ENCODE data around the gene IKBIP. TPM values are rescaled to one million over a fixed set of nuclear protein-coding genes. Genes with fewer than 3 reads are reported as not detected.

Gene IKBIP
- total and polyA plus RNA-seq, 9 of the 15 experiments (the other 6 are each of a cell fraction or from before 2014, with no cell fraction given) = 3.3 to 19.5 (median 14.9) TPM

DNA sequence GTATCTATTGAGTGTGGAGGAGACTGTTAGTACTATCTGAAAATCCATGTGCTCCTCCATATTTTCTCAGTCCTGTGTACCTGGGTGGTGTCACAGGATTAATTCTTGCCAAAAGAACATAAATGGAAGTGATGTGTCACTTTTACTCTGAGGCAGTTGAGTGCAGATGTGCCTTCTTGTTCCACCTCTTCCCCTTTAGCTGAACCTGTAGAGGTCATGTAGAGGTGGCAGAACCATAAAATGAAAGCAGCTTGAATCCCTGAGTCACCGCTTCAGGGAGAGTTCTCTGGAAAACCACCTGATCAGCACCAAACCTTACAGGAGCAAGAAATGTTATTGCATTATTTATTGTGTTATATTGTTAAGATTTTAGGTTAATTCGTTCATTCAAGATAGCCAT, 65.8 kb downstream of the IKBIP start (continued):
- TF ChIP-seq, protein P1, sequence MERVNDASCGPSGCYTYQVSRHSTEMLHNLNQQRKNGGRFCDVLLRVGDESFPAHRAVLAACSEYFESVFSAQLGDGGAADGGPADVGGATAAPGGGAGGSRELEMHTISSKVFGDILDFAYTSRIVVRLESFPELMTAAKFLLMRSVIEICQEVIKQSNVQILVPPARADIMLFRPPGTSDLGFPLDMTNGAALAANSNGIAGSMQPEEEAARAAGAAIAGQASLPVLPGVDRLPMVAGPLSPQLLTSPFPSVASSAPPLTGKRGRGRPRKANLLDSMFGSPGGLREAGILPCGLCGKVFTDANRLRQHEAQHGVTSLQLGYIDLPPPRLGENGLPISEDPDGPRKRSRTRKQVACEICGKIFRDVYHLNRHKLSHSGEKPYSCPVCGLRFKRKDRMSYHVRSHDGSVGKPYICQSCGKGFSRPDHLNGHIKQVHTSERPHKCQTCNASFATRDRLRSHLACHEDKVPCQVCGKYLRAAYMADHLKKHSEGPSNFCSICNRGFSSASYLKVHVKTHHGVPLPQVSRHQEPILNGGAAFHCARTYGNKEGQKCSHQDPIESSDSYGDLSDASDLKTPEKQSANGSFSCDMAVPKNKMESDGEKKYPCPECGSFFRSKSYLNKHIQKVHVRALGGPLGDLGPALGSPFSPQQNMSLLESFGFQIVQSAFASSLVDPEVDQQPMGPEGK (CRISPR knock-in tag; IDR thresholded peaks at IDR 0.05; ENCODE audit: borderline replicate concordance) = no peak
- TF ChIP-seq SOX6 (IDR thresholded peaks at IDR 0.05) (peak; percentile 12; the same call in 1 of the 2 replicates), NR2C2 (CRISPR knock-in tag; IDR thresholded peaks at IDR 0.05) (no peak), NR2C2 (tag; IDR thresholded peaks at IDR 0.05) (peak; percentile 79), CTBP1 (IDR thresholded peaks at IDR 0.05; ENCODE audit: borderline replicate concordance) (peak; percentile 85), MCM7 (IDR thresholded peaks at IDR 0.05) (no peak), SPI1 (IDR thresholded peaks at IDR 0.05; ENCODE audit: borderline replicate concordance, low read depth, low read length) (peak; percentile 77), KAT7 (CRISPR knock-in tag; IDR thresholded peaks at IDR 0.05; ENCODE audit: borderline replicate concordance) (no peak), ELF4 (CRISPR knock-in tag; IDR thresholded peaks at IDR 0.05) (no peak)
- TF ChIP-seq, protein P2, sequence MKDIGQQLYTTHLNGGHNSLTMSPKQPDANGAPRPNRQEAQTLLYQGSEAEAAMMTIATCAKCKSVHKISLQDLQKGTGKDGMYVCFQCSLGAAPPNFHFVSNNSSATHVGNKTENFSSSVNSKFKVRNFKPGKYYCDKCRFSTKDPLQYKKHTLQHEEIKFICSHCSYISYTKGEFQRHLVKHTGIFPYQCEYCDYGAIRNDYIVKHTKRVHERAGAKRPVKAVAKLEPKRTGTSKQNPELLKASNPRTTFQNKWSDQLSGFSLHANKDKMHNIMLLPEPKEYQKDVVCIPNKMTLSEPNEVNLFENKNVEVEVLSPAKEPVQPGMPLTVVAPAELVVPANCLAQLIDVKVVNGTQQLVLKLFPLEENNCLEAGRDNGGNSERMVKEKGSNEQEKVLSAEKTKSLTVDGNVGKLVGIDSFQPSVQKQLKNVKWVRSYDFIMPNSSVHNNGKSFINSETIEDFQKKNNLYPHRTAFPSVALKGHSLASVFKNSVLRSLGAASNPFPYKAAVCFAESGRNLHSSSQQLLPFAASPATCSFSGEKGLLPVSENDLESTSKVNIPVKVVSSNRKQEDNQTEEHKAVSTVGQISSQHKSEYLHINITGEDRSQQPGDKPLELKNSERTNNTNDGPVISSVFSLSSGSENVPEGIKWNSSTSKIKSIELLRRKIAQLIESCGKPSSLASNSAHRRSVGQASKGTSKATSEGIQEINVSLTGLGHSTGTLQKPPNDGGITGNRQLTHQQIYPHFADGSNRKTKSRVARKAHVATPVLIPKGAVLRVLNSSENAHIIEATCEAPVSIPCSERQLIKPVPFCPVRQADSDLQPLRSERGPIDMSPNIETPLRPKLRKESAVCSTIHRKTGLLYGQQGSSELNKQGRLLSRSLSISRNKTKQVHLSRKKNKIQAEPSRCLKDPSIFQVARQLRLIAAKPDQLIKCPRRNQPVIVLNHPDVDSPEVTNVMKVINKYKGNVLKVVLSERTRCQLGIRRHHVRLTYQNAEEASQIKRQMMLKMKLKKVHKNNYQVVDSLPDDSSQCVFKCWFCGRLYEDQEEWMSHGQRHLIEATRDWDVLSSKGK (CRISPR knock-in tag; IDR thresholded peaks at IDR 0.05) = no peak
- TF ChIP-seq, protein P3, sequence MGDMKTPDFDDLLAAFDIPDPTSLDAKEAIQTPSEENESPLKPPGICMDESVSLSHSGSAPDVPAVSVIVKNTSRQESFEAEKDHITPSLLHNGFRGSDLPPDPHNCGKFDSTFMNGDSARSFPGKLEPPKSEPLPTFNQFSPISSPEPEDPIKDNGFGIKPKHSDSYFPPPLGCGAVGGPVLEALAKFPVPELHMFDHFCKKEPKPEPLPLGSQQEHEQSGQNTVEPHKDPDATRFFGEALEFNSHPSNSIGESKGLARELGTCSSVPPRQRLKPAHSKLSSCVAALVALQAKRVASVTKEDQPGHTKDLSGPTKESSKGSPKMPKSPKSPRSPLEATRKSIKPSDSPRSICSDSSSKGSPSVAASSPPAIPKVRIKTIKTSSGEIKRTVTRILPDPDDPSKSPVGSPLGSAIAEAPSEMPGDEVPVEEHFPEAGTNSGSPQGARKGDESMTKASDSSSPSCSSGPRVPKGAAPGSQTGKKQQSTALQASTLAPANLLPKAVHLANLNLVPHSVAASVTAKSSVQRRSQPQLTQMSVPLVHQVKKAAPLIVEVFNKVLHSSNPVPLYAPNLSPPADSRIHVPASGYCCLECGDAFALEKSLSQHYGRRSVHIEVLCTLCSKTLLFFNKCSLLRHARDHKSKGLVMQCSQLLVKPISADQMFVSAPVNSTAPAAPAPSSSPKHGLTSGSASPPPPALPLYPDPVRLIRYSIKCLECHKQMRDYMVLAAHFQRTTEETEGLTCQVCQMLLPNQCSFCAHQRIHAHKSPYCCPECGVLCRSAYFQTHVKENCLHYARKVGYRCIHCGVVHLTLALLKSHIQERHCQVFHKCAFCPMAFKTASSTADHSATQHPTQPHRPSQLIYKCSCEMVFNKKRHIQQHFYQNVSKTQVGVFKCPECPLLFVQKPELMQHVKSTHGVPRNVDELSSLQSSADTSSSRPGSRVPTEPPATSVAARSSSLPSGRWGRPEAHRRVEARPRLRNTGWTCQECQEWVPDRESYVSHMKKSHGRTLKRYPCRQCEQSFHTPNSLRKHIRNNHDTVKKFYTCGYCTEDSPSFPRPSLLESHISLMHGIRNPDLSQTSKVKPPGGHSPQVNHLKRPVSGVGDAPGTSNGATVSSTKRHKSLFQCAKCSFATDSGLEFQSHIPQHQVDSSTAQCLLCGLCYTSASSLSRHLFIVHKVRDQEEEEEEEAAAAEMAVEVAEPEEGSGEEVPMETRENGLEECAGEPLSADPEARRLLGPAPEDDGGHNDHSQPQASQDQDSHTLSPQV (IDR thresholded peaks at IDR 0.05) = peak; percentile 48; the same call in 1 of the 2 replicates
- TF ChIP-seq, protein P4, sequence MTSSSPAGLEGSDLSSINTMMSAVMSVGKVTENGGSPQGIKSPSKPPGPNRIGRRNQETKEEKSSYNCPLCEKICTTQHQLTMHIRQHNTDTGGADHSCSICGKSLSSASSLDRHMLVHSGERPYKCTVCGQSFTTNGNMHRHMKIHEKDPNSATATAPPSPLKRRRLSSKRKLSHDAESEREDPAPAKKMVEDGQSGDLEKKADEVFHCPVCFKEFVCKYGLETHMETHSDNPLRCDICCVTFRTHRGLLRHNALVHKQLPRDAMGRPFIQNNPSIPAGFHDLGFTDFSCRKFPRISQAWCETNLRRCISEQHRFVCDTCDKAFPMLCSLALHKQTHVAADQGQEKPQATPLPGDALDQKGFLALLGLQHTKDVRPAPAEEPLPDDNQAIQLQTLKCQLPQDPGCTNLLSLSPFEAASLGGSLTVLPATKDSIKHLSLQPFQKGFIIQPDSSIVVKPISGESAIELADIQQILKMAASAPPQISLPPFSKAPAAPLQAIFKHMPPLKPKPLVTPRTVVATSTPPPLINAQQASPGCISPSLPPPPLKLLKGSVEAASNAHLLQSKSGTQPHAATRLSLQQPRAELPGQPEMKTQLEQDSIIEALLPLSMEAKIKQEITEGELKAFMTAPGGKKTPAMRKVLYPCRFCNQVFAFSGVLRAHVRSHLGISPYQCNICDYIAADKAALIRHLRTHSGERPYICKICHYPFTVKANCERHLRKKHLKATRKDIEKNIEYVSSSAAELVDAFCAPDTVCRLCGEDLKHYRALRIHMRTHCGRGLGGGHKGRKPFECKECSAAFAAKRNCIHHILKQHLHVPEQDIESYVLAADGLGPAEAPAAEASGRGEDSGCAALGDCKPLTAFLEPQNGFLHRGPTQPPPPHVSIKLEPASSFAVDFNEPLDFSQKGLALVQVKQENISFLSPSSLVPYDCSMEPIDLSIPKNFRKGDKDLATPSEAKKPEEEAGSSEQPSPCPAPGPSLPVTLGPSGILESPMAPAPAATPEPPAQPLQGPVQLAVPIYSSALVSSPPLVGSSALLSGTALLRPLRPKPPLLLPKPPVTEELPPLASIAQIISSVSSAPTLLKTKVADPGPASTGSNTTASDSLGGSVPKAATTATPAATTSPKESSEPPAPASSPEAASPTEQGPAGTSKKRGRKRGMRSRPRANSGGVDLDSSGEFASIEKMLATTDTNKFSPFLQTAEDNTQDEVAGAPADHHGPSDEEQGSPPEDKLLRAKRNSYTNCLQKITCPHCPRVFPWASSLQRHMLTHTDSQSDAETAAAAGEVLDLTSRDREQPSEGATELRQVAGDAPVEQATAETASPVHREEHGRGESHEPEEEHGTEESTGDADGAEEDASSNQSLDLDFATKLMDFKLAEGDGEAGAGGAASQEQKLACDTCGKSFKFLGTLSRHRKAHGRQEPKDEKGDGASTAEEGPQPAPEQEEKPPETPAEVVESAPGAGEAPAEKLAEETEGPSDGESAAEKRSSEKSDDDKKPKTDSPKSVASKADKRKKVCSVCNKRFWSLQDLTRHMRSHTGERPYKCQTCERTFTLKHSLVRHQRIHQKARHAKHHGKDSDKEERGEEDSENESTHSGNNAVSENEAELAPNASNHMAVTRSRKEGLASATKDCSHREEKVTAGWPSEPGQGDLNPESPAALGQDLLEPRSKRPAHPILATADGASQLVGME (CRISPR knock-in tag; IDR thresholded peaks at IDR 0.05) = no peak

All from K562 (cell line).